IgD-negative memory B cell (primary cell): Measurements from ENCODE around the gene SSX4B. TPM values are rescaled to one million over a fixed set of nuclear protein-coding genes. Genes with fewer than 3 reads are reported as not detected.
"Not testable (repeated sequence)": the region's sequence is repeated elsewhere in the genome, so short reads cannot be mapped to it uniquely, and the experiment has no call there.

Source experiments
- H3K27ac Mint-ChIP-seq, 3 donors: one replicate each; pipeline ENCODE4 v1.8.0; 2020 to 2022; ENCODE audit warnings: mild to moderate bottlenecking in 3 of 3, mixed read lengths in 3 of 3, moderate library complexity in 1 of 3
- H3K27me3 Mint-ChIP-seq: one replicate; pipeline ENCODE4 v1.8.0; 2021; ENCODE audit warnings: mixed read lengths
- H3K36me3 Mint-ChIP-seq: one replicate; pipeline ENCODE4 v1.8.0; 2020; ENCODE audit warnings: mild to moderate bottlenecking, mixed read lengths
- H3K4me1 Mint-ChIP-seq, 3 donors: one replicate each; pipeline ENCODE4 v1.8.0; 2020 to 2022; ENCODE audit warnings: mixed read lengths in 3 of 3, mild to moderate bottlenecking in 1 of 3
- H3K4me3 Mint-ChIP-seq, 4 donors: one replicate each; pipeline ENCODE4 v1.8.0; 2020 to 2022; ENCODE audit warnings: mild to moderate bottlenecking in 4 of 4, mixed read lengths in 4 of 4, moderate library complexity in 3 of 4
- H3K9me3 Mint-ChIP-seq, 3 donors: one replicate each; pipeline ENCODE4 v1.8.0; 2020 to 2021; ENCODE audit warnings: mixed read lengths in 3 of 3, mild to moderate bottlenecking in 1 of 3
- polyA plus RNA-seq: library from polyadenylated mRNA; unstranded; fragments of 300-500 nt; fragmentation: Illumina TruSeq; gene quantifications from one replicate; pipeline ENCODE4 v1.2.3, GENCODE V29; 2021

The SSX4B gene
- polyA plus RNA-seq = not detected

GRCh38 chrX:48411860-48412259 lies at the start of gene SSX4B:
Gene SSX4B (minus strand): TSS chrX:48411960. CDS start chrX:48411372, 588 bp downstream.
- not testable (repeated sequence) for H3K36me3 Mint-ChIP-seq, H3K4me1 Mint-ChIP-seq, H3K27me3 Mint-ChIP-seq, H3K9me3 Mint-ChIP-seq, H3K4me3 Mint-ChIP-seq, H3K27ac Mint-ChIP-seq

GRCh38 chrX:48460606-48461005 lies 48.8 kb upstream of the SSX4B start:
- H3K27ac Mint-ChIP-seq = no peak overlapping the region

GRCh38 chrX:48460031-48460430 lies 48.3 kb upstream of the SSX4B start:
- Mint-ChIP-seq H3K4me1 (peaks cover 0 to 1% (median 0%) of the 10 kb centered on the region in 3 donors), H3K27me3 (peaks cover 3% of the 10 kb centered on the region), H3K9me3 (peaks cover 0 to 2% (median 0%) of the 10 kb centered on the region in 3 donors), H3K4me3 (peak overlapping the region in 1 of 4 donors; percentile 1), H3K36me3 (peaks cover 6% of the 10 kb centered on the region), H3K27ac (no peak overlapping the region)

More at GRCh38 chrX:48460606-48461005, 48.8 kb upstream of the SSX4B start:
- peaks cover 0 to 1% (median 1%) of the 10 kb centered on the region in 3 donors for H3K4me1 Mint-ChIP-seq
- H3K4me3 Mint-ChIP-seq = no peak overlapping the region
- peaks cover 3% of the 10 kb centered on the region for H3K27me3 Mint-ChIP-seq
- peaks cover 6% of the 10 kb centered on the region for H3K36me3 Mint-ChIP-seq
- H3K9me3 Mint-ChIP-seq = no peaks in the 10 kb centered on the region

GRCh38 chrX:48459483-48459882 lies 47.7 kb upstream of the SSX4B start:
- Mint-ChIP-seq H3K36me3 (peaks cover 6% of the 10 kb centered on the region), H3K27ac (no peak overlapping the region), H3K27me3 (peaks cover 3% of the 10 kb centered on the region), H3K9me3 (peaks cover 0 to 2% (median 0%) of the 10 kb centered on the region in 3 donors), H3K4me3 (no peak overlapping the region), H3K4me1 (peaks cover 0 to 1% (median 0%) of the 10 kb centered on the region in 3 donors)

- no peaks in the 10 kb centered on the region for H3K4me1 Mint-ChIP-seq
- H3K36me3 Mint-ChIP-seq = peaks cover 4% of the 10 kb centered on the region
- peaks cover 3% of the 10 kb centered on the region for H3K27me3 Mint-ChIP-seq
- H3K27ac Mint-ChIP-seq = no peak overlapping the region
- peaks cover 0 to 2% (median 0%) of the 10 kb centered on the region in 3 donors for H3K9me3 Mint-ChIP-seq
- H3K4me3 Mint-ChIP-seq = no peak overlapping the region
These were observed 47.0 kb upstream of the SSX4B start for GRCh38 chrX:48458711-48459110.

- Mint-ChIP-seq H3K36me3 (peaks cover 4% of the 10 kb centered on the region), H3K9me3 (peaks cover 0 to 2% (median 0%) of the 10 kb centered on the region in 3 donors), H3K27me3 (peaks cover 3% of the 10 kb centered on the region), H3K4me1 (no peaks in the 10 kb centered on the region), H3K4me3 (no peak overlapping the region), H3K27ac (no peak overlapping the region)
These were observed 45.0 kb upstream of the SSX4B start for GRCh38 chrX:48456628-48457331.

GRCh38 chrX:48451708-48452107 lies 39.9 kb upstream of the SSX4B start:
- no peak overlapping the region for H3K4me3 Mint-ChIP-seq
- no peaks in the 10 kb centered on the region for H3K27me3 Mint-ChIP-seq
- no peak overlapping the region for H3K27ac Mint-ChIP-seq
- peaks cover 0 to 4% (median 0%) of the 10 kb centered on the region in 3 donors for H3K9me3 Mint-ChIP-seq
- no peaks in the 10 kb centered on the region for H3K4me1 Mint-ChIP-seq
- peaks cover 1% of the 10 kb centered on the region for H3K36me3 Mint-ChIP-seq

- H3K27me3 Mint-ChIP-seq = no peaks in the 10 kb centered on the region
- peaks cover 1% of the 10 kb centered on the region for H3K36me3 Mint-ChIP-seq
- peaks cover 0 to 2% (median 0%) of the 10 kb centered on the region in 3 donors for H3K9me3 Mint-ChIP-seq
- no peaks in the 10 kb centered on the region for H3K4me1 Mint-ChIP-seq
- no peak overlapping the region for H3K27ac Mint-ChIP-seq
- H3K4me3 Mint-ChIP-seq = no peak overlapping the region
These were observed 38.3 kb upstream of the SSX4B start for GRCh38 chrX:48450076-48450475.

- not testable (repeated sequence) for H3K4me3 Mint-ChIP-seq, H3K27me3 Mint-ChIP-seq, H3K36me3 Mint-ChIP-seq, H3K27ac Mint-ChIP-seq, H3K9me3 Mint-ChIP-seq, H3K4me1 Mint-ChIP-seq
These were observed 35.4 kb upstream of the SSX4B start for GRCh38 chrX:48447201-48447600.

- H3K27ac Mint-ChIP-seq, H3K4me3 Mint-ChIP-seq, H3K9me3 Mint-ChIP-seq, H3K36me3 Mint-ChIP-seq, H3K4me1 Mint-ChIP-seq, H3K27me3 Mint-ChIP-seq: not testable (repeated sequence)
These were observed 22.0 kb upstream of the SSX4B start for GRCh38 chrX:48433713-48434112.

GRCh38 chrX:48430166-48430565 lies 18.4 kb upstream of the SSX4B start:
- H3K36me3 Mint-ChIP-seq, H3K27me3 Mint-ChIP-seq, H3K27ac Mint-ChIP-seq, H3K4me3 Mint-ChIP-seq, H3K4me1 Mint-ChIP-seq, H3K9me3 Mint-ChIP-seq: not testable (repeated sequence)

- H3K4me1 Mint-ChIP-seq, H3K4me3 Mint-ChIP-seq, H3K27me3 Mint-ChIP-seq, H3K36me3 Mint-ChIP-seq, H3K27ac Mint-ChIP-seq, H3K9me3 Mint-ChIP-seq: not testable (repeated sequence)
These were observed 17.8 kb upstream of the SSX4B start for GRCh38 chrX:48429606-48430005.

GRCh38 chrX:48427027-48427716 lies 15.4 kb upstream of the SSX4B start:
- H3K4me3 Mint-ChIP-seq, H3K36me3 Mint-ChIP-seq, H3K27ac Mint-ChIP-seq, H3K27me3 Mint-ChIP-seq, H3K9me3 Mint-ChIP-seq, H3K4me1 Mint-ChIP-seq: not testable (repeated sequence)

- H3K27me3 Mint-ChIP-seq, H3K36me3 Mint-ChIP-seq, H3K4me1 Mint-ChIP-seq, H3K9me3 Mint-ChIP-seq, H3K4me3 Mint-ChIP-seq, H3K27ac Mint-ChIP-seq: not testable (repeated sequence)
These were observed 13.9 kb downstream of the SSX4B start for GRCh38 chrX:48397825-48398224.

- not testable (repeated sequence) for H3K27ac Mint-ChIP-seq, H3K27me3 Mint-ChIP-seq, H3K9me3 Mint-ChIP-seq, H3K36me3 Mint-ChIP-seq, H3K4me3 Mint-ChIP-seq, H3K4me1 Mint-ChIP-seq
These were observed 14.8 kb downstream of the SSX4B start for GRCh38 chrX:48396931-48397330.

GRCh38 chrX:48383239-48383638 lies 28.5 kb downstream of the SSX4B start, which contains the start of gene SSX4:
Gene SSX4 (plus strand): TSS chrX:48383539. CDS start chrX:48384054, 515 bp downstream.
- H3K4me1 Mint-ChIP-seq, H3K36me3 Mint-ChIP-seq, H3K27ac Mint-ChIP-seq, H3K4me3 Mint-ChIP-seq, H3K27me3 Mint-ChIP-seq, H3K9me3 Mint-ChIP-seq: not testable (repeated sequence)
